C1 segment of cervical spinal cord (tissue), 14 donors: ENCODE measurements around the gene COL25A1.

Experiments
- DNase-seq, 14 donors: peaks; one replicate each; lab custom pipeline; 2025; lab: John Stamatoyannopoulos, UW

Gene COL25A1

GRCh38 chr4:108920395-108921087 lies 381.9 kb downstream of the COL25A1 start:
- no peak for DNase-seq

GRCh38 chr4:108919226-108919893 lies 383.1 kb downstream of the COL25A1 start:
- no peak for DNase-seq

GRCh38 chr4:108917255-108917654 lies 385.2 kb downstream of the COL25A1 start:
- DNase-seq, result no peak

- no peak for DNase-seq
Measured at GRCh38 chr4:108916638-108917037, 385.8 kb downstream of the COL25A1 start.

GRCh38 chr4:108906866-108907367 lies 395.5 kb downstream of the COL25A1 start:
- DNase-seq, result no peak

DNA sequence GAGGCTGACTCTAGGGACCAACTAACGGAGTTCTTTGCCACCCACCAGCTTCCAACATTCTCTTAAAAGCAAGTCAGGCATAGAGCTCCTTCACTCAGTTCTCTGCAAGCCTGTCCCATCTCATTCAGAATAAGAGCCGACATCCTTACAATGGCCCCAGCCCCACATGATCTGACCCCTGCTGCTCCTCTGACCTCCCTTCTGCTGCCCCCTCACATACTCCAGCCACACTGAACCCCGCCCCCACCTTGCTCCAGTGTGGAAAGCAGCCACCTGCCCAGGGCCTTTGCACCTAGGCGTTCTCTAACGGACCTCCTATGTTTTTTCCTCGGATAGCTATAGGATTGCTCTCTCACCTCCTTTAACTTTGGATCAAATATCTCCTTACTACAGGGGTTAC lies 396.5 kb downstream of the COL25A1 start:
- DNase-seq, result no peak

DNA sequence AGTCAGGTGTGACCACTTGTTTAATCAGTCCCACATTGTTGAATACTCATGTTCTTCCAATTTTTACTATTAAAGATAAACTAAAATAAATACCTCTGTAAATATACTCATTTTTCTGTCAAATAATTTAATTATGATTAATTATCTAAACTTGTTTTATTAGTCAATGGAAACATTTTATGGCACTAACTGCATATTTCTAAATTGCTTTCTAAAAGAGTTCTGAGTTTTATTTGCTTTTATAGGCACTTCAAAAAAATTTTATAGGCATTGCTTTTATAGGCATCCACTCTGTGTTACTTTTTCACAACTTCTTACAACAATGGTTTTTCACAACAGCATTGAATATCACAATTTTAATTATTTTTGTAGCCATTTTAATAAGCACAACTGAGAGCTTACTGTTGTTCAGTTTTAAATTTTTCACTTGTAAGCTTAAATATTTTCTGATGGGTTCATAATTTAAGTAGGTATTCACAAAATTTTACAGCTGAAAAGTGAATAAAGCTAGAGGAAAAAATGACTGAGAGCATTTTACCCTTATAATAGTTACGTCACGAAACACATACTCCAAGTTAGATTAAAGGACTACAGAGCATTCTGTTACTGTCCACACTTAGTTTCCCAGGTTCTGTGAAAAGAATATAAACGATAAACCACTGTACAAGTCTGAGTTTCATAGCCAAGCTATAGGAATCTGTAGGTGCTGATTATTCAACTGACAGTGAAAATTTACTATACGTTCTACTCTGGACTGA lies 398.8 kb downstream of the COL25A1 start:
- DNase-seq, result no peak

GRCh38 chr4:108902769-108903168 lies 399.7 kb downstream of the COL25A1 start:
- no peak for DNase-seq

- DNase-seq, result no peak
Measured at GRCh38 chr4:108901291-108901690, 401.2 kb downstream of the COL25A1 start.

- no peak for DNase-seq
Measured at GRCh38 chr4:108900018-108900580, 402.4 kb downstream of the COL25A1 start.

- DNase-seq, result no peak
Measured at GRCh38 chr4:108893468-108893867, 409.0 kb downstream of the COL25A1 start.

DNA sequence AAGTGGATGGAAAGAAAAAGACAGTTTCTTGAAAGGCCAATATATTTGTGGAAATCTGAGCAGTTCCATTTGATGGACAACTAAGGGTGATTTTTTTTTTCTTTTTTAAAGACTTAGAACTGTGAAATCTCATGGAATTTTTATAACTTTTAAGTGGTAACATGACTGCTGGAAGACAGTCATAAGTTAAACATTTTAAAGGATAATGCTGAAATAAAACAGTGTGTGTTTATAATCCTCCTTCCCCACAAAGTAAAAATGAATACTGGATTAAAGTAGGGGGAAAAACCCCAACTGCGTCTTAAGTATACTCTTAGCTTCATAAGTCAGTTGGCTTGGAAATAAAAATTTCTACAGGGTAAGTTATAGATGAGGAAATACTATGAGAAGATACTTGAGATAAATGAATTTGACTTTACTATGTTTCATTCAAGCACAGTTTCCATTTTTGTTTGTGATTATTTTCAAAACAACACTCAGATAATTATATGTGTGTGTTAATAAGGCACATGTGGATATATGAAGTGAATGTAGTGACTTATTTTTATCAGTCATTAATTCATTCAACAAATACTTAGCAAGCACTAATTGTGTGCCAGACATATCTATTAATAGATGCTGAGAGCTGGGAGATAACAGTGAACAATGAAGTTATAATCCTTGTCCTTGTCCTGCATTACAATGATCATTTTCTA lies 410.4 kb downstream of the COL25A1 start:
- no peak for DNase-seq

DNA sequence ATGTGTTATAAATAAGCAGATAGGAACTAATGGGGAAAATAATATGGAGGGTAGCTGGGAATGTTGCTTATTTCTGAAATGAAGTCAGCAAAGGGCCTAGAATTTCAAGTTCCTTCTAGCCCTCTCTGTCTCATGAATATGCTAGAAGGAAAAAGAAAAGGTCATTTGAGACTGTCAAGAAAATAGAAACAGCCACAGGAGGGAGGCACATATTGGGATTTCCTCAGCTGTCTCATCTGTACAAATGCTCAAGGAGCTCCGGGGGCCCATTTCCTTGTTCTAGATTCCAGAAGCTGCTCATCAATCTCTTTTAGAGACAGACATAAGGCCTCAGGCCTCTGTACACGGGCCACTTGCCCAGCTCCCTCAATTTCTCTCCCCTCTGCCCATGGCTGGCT lies 412.0 kb downstream of the COL25A1 start:
- DNase-seq, result no peak

DNA sequence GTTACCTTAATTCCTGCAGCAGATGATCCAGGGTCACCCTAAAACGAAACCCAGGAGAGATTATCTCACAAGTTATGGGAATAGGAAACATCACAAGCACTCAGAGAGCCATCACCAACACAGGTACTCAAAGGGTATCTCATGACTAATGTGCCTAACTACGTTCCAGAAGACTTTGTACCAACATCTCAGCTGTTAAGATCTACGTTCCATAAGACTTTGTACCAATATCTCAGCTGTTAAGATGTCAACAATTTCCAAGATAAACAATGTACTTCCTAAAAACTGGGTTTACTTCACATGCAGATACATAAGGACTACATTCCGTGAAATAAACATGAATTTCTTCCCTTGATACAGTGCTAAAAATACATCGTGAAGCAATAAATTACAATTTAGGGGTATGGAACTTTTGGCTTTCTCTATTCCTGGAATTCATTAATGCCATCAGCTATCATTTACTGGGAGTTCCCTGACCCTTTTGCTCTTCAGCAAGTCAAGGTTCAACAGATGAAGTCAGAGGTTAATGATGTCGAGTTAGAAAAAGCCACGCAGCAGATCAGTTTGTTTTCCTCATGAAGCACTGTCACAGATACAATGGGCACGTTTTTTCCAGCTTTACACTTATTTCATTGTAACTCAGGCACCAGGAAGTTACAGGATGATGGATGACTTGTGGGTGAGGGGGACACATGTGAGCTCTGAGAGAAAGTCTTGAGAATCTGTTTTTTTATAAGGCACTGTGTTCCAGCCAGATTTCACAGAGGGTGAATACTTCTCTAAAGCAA lies 412.6 kb downstream of the COL25A1 start:
- DNase-seq, result no peak

DNA sequence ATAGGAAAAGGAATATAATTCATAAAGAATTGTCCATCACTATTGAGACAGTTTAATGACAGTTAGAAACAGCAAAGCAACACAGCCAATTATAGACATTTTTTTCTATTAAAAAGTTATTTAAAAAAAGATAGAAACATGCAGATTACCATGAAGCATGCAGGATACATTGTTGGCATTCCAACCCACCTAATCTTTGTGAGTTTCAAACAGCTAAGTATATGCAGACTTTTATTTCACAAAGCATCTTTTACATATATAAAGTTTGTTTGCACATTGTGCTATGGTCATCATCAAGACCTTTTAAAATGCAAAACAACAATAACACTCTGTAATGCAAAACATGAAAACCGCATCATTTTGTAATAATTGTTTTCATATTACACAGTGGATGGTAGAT lies 413.7 kb downstream of the COL25A1 start:
- no peak for DNase-seq

- no peak for DNase-seq
Measured at GRCh38 chr4:108887034-108887433, 415.4 kb downstream of the COL25A1 start.

- DNase-seq, result no peak
Measured at GRCh38 chr4:108885211-108885610, 417.2 kb downstream of the COL25A1 start.

GRCh38 chr4:108884596-108884995 lies 417.9 kb downstream of the COL25A1 start:
- no peak for DNase-seq

- DNase-seq, result no peak
Measured at GRCh38 chr4:108881986-108882385, 420.5 kb downstream of the COL25A1 start.

DNA sequence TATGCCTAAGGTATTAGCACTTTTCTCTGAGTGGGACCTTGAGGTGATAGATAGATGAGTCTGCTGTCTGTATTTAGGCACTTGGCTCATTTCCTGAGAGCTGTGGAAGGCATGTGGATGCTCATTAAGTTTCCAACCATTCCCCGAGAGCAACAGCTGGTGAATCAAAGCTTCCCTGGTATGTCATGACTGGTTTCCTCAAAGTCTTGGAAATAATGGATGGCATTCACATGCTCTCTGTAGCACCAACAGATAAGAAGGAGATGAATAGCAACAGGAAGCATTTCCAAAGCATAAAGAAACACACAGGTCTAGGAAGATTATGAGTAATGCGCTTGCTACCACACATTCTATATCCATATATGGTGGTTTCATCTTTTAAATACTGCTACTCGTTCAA lies 421.3 kb downstream of the COL25A1 start:
- DNase-seq, result no peak

DNA sequence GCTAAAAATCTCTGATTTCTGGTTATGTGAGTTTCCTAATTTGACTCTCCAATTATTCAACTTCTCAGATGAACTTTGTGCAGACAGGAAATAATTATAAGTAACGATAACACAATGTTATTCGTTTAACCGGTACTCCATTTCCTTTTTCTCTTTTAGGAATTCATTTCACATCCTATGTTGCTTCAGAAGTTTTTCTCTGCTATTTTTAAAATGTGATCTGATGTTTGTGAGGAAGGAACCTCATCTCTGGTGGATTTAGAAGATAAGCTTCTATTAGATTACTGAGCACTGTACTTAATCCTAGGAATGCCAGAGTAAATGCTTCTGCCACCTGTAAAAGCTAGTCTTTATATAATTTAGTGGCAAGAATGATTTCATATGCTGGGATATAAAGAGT lies 423.7 kb downstream of the COL25A1 start:
- no peak for DNase-seq
